Epidermal melanocyte (primary cell): ENCODE data around the gene ATG7.

Experiments used
- DNase-seq: peaks from one replicate; pipeline ENCODE4 v3.0.0; 2011; ENCODE audit warnings: low spot score; ENCODE audit not compliant: insufficient read length

Gene ATG7

DNA sequence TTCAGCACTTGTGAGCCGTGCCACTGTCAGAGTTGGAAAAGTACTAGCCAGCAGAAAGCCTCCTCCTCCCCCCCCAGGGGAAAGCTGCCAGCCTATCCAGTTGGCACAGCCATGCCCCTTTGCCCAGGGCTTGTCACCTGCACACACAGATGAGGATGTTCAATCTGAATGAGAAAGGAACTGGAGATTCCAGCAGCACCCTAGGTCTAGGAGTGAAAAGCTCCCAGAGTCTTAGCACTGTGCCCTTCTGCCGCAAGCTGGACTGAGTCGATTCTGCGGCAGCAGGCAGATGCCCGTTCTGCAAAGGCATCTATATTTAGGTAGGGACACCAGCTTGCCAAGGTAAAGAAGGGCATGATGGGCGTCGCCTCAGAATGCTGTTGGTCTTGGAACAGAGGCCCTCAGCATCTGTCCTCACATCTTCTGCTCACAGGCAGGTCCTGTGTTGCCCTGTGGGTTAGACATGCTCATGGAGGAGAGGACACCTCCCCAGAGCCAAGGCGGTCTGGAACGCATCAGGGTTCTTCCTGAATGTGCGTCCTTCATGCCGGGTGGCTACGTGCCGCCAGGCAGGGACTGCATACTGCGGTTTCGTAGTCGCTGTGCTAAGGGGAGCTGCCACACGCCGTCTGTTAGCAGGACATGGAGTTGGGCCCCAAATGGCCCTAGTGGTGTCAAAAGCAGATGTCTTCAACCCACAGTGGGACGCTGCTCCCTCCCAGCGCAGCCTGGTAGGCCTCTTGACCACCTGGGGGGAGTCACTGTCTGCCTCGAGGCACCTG is 262.0 kb downstream of the ATG7 start:
- no peak for DNase-seq

DNA sequence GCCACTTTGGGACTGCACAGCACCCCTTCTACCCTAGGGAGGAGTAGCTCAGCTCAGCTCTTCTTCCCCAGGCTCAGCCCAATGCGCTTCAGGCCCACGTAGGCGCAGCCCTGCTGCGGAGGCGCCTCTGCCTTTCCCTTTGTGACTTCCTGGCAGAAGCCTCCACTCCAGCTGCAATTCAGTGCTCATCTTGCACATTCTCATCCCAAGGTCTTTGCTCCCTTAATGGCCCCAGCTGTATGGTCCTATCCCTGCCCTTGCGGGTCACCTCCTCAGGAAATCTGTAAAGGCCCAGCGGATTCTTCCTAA is 262.6 kb downstream of the ATG7 start:
- DNase-seq: no peak

DNA sequence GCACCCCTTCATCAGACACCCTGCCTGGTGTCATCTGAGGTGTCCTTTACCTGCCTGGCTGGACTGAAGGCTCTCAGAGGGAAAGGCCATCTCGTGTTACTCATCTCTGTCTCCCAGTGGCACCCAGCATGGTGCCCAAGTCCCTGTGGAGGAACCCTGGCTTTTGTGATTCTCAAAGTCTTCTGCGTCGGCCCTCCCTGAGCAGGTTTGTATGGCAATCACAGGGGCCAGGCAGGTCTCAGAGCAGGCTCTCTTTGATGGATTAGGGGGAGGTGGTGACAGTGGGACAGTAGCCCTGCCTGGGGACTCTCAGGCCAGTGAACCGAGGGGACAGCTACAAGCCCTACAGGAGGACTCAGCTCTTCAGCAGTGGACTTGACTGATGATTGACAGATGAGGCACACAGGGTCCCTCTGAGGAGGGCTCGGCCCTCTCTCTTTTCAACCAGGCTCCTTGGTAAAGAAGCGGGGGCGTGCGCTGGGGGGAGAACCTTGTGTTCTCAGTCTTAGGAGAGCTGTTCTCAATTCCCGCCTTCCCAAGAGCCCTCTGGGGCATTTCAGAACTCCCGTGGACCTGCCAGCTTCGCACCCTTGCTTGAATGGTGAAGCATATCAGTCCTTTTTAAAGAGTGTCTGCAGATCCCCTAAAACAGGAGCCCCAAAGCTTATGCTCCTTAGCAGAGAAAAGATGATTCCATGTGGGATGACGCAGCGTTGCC is 263.2 kb downstream of the ATG7 start:
- no peak for DNase-seq

DNA sequence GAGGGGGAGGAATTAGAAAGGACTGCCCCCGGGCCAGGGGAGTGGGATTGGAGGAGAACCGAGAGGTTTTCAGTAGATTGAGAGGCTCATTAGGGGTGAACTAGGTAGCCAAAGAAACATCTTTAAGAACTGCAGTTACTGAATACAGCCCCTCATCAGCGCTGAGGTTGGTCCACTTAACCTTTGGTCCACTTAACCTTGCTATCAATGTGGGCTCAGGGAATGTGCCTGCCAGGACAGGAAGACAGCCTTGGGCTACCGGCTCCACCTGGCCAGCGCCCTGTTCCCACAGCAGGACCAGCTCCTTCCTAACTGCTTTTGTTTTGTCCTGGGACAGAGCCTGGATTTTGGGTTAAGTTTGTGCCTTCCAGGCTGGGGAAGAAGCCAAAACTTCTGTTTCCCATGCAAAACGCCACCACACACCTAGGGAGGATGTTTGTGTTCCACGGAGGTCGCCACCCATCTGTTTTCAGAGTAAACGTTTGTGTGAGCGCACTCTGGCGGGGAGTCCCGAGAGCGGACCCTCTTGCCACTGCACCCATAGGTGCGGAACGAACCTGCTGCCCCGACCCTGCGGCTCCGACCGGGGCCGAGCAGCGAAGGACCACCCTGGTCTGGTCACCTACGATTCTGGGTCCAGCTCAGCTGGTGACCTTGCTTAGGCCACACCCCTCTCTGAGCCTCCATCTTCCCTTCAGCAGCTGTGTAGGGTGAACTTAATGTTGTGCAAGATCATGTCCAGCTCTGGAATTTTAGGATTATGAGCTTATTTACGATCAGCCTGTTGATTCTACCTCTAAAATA is 264.1 kb downstream of the ATG7 start:
- DNase-seq: no peak

DNA sequence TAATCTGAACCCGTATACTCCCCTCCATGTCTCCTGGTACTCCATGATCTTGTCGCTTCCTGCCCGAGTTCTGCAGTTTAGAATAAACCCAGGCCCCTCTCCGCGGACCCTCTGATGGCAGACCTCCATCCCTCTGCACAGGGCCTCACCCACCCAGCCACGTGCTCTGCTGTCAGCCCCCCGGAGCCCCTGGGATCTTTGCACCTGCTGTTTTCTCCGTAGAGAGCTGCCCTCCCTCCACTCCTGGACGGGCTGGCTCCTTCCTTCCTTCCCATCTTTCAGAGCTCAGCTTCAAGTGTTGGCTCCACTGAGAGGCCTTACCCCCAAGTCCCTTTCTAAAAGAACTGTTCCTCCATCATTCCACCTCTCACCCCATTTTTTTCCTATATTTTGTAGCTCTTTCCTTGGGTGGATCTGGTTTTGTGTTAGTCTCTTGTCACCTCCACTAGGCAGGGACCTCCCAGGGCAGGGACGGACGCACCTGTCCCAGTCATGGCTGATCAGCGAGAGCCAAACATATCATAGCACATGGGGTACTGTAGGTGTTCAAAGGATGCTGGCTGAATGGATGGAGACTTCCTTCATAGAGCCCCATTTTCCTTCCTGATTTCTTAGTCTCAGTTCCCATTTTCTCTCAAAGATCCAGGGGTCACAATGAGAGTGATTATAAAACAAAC is 264.9 kb downstream of the ATG7 start:
- no peak for DNase-seq

DNA sequence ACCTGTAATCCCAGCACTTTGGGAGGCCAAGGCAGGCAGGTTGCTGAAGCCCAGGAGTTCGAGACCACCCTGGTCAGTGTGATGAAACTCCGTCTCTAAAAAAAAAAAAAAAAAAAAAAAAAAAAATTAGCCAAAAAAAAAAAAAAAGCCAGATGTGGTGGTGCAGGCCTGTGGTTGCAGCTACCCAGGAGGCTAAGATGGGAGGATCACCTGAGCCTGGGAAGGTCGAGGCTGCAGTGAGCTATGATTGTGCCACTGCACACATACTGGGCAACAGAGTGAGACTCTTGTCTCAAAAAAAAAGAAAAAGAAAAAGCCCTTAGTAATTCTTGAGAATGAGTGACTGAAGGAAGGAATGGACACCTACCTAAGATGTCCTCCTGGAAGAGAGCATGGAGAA is 266.4 kb downstream of the ATG7 start:
- DNase-seq: no peak

DNA sequence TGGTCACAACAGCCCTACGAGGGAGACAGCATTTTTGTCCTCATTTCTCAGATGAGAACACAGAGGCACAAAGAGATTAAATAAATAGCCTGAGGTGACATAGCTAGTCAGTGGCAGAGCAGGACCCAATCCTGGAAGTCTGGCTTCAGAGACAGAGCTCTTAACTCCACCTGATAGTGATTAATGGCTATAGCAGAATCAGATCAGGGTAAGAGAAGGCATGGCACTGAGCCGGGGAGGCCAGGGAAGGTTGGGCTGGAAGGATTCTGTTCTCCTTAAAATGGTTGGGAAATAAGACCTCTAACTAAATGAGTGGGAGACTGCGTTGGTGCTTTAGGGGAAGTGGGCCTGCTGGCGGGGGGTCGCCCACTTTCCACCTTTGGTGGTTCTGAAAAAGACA is 267.0 kb downstream of the ATG7 start:
- no peak for DNase-seq

DNA sequence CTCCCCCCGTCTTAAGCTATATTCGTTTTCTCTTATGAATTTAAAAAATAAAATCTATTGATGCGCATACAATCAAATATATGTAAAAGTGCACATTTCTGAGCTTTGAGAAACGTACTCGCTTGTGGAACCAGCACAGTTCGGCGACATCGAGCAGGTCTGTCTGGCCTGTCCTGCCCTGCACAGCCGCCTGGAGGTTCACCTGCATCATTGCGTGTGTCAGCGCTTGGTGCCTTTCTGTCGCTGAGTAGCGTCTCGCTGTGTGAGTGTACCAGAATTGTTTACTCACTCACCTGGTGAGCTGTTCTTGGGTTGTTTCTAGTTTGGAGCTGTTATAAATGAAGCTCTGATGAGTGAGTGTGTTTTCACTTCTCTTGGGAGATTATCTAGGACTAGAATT is 267.5 kb downstream of the ATG7 start:
- no peak for DNase-seq

DNA sequence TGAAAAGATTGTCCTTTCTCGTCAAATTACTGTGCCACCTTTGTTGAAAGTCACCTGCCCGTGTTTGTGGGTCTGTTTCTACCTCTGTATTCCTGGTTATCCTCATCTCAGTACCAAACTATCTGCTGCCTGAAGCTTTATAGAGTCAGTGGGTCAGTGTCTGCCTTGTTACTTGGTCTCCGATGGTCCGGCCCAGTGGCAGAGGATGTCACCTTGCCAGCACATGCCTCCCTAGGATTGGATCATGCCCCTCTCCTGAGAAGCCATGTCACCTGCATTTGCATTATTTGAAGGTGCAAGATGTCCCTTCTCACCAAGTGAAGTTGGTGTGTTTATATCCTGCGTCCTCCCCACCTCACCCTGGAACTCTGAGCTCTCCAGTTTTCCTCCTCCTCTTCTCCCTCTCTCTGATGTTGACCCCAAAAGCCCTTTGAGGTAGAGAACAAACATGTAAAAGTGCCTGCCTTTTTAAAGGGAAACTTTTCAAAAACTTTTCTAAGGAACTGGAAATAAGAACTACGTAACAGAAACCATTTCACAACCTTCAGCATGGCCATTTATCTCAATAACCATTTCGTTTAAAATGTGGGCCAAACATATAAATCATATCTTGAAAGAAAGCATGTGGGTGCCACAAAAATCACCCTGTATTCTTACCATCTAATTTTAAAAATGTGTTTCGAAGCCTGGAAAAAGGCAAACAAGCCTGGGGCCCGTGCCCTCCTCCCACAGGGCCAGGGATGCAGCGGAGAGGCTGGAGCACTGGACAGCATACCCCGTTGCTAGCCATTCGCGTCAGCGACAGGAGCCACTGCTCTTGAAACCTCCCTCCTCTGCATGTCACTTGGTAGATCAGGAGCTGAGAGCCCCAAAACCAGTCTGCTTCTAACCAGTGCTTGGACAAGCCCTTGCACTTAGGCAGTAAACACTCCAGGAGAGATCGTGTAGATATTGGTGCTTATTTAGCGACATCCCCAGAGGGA is 269.4 kb downstream of the ATG7 start:
- no peak for DNase-seq

DNA sequence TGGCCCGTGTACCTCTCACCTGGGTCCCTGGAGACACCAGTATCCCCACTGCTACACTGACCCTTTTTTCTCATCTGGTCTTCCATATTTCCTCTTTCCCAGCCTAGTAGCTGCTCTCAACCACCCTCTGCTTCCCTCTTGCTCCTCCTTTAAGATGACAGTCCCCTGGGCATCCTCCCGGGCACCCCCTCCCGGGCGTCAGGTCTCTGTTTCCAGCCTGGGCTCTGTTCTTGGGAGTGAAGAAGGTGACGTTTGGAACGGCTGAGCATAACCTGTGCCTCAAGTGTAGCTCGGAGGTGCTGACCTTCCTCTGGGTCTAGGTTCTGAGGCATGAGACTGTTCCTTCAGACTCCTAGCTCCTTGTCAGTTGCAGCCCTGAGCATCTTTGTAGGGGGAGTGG is 270.4 kb downstream of the ATG7 start:
- no peak for DNase-seq

DNA sequence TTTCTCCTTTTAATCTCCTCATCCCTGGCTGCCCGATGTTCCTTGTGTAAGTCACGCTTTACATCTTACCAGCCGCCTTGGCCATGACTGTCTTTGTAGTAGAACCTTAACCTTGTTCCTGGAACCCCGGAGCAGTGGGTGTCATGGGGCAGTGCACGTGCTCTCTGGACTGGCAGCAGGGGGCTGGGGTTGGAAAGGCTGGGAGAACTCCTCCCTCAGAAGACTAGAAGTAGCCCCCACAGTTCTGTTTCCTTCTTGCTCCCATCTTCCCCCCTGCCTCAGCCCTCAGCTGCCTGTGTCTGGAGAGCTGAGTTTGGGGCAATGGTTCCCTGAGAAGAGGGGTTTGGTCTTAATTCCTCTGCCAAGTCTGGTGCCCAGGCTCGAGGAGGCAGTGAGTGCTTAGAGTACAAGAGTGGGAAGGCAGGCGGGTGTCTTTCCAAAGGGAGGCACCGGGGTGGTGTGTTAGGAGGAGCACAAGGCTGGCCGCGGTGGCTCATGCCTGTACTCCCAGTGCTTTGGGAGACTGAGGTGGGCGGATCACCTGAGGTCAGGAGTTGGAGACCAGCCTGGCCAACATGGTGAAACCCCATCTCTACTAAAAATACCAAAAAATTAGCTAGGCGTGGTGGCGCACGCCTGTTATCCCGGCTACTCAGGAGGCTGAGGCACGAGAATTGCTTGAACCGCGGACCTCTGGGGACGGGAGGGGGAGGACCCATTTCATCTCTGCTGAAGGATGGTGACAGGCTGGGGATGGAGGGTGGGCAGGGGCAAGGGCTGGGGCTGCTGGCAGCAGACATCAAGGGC is 271.1 kb downstream of the ATG7 start:
- DNase-seq: no peak

DNA sequence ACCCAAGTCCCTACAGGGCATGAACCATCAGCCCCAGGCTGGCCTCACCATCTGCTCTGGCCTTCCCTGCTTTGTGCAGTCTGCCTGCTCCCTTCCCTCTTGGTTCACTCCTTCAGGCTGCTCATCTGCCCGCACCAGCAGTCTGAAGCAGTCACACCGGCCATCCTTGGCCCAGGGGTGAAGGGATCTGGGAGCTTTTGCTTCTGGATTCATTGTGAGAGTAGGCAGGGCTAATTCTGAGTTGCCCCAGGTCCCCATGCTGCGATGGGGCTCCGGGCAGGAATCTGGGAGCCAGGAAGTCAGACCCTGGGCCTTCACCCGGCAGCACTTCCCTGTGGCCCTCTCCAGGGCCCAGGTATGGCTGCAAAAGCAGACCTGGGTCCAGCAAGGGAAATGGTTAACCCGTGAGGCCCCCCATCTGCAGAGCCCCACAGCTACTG is 271.8 kb downstream of the ATG7 start:
- no peak for DNase-seq

DNA sequence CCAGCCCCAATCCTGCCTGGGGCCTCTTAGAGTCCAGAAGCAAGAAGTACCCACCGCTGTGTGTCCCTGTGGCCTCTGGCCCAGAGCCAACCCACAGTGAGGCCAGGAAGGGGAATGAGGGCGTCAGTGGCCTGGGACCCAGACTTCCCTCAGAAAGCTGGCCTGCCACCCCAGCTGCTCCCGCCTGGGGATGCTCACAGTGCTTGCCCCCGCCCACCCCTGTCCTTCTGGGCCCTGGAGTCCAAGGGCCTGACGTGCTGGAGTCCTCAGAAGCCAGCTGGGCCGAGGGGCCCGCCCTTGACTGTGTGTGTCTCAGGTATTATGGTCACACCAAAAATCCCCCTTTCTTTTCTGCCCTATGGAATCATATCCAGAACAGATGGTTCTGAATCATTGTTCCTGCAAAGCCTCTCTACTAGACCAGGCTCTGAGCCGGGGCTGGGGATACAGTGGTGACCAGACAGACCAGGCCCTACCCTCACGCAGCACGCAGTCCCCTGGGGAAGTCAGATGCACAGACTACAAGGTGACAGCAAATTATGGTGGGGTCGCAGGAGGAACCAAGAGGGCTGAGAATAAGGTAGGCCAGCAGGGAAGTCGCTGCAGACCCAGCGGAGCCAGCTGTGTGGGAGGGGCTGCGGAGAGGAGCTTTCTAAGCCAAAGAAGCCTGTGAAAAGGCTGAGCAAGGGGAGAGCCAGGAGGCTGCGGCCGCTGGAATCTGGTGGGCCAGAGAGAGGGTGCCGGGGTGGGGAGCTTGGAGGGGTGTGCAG is 272.4 kb downstream of the ATG7 start:
- no peak for DNase-seq

DNA sequence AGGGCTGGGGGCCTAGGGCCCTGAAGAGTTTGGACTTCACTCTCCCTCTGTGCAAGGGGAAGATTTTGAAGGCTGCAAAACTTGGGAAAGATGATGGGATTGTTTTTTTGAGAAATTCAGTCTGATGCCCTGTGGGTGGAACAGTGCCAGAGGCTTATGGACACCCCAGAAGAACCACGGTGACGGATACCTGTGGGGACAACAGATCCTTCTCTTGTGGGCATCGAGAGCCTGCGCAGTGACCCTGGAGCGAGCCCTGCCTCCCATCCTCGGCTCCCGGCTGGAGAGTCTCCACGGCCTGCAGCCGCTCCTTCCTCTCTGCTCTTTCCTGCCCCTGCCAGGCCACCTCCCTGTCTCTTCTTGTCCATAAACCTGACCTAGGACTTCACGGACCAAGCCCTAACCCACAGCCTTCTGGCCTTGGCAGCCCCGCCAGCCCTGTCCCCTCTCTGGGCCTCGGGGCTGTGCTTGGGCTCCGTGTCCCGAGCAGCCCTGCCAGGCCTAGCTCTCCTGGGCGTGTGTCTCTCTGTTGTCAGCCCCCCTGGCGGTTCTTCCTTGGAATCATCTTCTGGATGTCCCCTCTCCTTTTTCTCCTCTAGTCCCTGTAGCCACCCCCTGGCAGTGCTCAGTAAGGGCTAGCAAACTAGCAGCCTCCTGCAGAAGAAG is 273.1 kb downstream of the ATG7 start:
- DNase-seq: no peak

DNA sequence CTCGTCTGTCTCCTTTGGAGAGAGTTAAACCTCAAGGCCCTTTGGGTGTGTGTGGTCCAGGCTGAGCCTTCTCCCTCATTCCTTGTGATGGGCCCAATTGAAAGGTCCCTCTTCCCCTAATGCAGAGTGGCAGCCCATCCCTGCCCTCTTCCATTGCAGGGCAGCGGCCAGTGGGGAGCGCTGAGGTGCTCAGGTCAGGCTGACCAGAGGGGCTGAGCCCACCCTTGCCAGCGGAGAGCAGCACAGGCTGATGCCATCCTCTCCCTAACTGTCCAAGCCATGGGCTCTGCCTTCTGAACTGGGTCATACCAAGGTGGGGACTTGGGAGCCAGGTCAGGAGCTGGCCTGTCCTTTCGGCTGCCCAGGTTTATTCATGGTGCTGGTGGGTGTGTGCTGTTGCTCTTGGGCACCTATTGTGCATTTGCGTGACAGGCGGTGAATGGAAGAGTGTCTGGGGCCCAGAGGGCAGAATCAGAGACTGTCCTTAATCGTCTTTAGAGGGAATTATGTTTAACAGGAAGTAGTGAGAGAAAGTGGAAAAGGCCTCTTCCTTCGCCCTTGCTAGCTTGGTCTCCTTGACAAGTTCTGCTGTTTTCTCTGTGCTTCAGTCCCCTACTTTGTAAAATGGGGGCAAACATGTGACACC is 274.6 kb downstream of the ATG7 start:
- no peak for DNase-seq

DNA sequence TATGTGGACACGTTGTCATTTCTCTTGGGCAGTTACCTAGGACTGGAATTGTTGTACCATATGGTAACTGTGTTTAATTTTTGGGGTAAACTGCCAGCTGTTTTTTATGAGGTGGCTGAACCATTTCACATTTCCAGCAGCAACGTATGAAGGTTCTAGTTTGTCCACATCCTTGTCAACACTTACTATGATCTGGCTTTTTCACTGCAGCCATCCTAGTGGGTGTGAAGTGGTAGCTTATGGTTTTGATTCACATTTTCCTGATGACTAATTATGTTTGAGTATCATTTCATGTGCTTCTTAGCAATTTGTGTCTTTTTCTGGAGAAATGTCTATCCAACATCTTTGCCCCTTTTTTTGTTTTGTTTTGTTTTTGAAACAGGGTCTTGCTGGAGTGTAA is 275.3 kb downstream of the ATG7 start:
- DNase-seq: no peak

DNA sequence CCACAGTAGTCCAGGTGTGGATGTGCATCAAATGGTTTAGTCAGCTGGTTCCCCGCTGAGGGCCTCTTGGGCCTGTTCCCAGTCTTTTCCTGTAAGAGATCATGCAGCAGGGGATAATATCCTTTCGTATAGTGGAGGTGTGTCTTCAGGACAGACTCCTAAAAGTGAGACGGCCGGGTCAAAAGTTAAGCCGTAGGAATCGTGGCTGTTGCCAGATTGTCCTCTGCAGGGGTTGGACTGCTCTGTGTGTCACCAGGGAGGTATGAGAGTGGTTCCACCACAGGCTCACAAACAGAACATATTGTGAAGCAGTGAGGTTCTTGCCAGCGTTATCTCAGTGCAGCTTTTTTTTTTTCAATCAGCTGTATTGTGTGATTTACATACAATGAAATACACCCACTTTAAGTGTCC is 276.5 kb downstream of the ATG7 start:
- no peak for DNase-seq

DNA sequence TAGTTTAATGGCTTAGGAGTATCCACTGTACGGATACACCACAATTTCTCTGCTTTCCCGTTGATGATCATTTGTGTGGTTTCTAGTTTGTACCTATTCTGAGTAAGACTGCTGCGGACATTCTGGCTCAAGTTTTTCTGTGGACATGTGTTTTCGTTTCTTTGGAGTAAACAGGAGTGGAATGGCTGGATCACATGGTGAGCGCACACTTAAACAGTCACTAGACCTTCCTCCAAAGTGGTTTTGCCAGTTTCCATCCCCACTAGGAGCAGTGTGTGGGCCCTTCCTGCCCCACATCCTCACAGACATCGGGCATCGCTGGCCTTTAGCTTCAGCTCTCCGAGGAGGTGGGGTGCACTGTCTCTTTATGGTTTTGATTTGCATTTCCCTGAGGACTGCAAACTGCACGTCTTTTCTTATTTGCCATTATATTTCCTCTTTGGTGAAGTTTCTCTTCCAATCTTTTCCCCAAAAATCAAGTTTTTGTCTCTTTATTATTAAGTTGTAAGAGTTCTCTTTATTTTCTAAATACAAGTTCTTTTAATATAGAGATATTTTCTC is 277.5 kb downstream of the ATG7 start:
- DNase-seq: no peak
